GM21381 (cell line): ENCODE measurements around the gene PDGFRB.

ENCODE experiments used
- ATAC-seq: cut with Tn5 transposase; IDR thresholded peaks from one replicate; pipeline ENCODE4 v1.9.1; 2021; ENCODE audit warnings: mild to moderate bottlenecking, moderate library complexity; ENCODE audit not compliant: unreplicated experiment

PDGFRB gene

GRCh38 chr5:150069672-150070627 is 85.7 kb downstream of the PDGFRB start:
- ATAC-seq, result no peak

- ATAC-seq, result no peak
Measured at GRCh38 chr5:150068961-150069645, 86.5 kb downstream of the PDGFRB start.

GRCh38 chr5:150068472-150068871 is 87.2 kb downstream of the PDGFRB start:
- ATAC-seq, result no peak

- no peak for ATAC-seq
Measured at GRCh38 chr5:150068071-150068470, 87.6 kb downstream of the PDGFRB start.

DNA sequence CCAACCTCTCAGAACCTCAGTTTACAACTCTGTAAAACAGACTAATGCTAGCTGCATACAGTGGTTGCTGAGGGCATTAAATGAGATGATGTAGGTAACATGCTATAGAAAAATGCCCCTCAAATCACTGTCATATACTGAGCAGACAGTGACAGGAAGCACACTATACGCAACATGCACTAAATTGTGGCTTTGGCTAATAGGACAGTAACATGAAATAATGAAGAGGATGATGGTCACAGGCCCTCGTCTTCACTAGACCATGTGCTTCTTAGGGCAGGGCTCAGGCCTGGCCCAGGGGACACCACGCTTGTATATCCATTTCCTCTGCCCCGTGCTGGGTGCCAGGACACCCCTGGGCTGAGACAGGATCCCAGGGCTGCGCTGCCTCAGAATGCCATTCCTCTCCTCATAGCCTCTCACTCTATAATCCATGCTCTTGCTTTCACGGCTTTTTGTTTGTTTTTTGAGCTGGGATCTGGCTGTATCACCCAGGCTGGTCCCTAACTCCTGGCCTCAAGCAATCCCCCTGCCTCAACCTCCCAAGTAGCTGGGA is 88.2 kb downstream of the PDGFRB start:
- no peak for ATAC-seq

- ATAC-seq, result no peak
Measured at GRCh38 chr5:150066901-150067396, 88.7 kb downstream of the PDGFRB start.

DNA sequence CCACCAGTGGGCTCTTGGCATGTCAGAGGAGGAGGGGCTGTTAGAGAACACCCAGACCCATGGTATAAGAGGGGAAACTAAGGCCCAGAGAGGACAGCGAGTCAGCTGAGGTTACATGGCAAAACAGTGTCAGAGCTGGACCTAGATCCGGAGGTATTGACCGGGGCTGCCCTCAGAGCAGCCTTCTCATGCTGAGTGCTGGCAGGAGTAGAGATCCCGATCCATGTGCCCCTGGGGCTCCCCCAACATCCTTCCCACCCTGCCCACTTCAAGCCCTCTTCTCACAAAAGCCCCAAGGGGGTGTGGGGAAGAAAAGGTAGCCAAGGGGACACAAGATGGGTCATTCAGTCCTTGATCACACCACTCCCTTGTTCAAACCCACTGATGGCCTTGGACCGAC is 89.2 kb downstream of the PDGFRB start:
- no peak for ATAC-seq

DNA sequence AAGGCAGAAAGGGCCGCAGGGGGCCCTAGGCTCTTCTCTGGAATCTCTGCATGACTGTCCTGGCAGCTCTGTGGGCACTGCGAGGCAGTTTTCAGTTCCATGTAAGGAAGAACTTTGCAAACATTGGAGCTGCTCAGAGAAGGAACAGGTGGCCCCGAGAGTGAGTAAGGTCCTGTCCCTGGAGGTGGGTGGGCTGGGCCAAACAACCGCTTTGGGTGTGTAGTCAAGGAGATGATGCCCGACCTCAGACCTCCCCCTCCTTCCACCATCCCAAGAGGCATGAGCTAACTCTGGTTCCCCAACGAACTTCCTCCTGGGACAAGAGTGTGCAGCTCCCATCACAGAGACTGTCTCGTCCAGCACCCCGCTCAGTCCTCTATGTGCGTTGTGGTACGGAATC is 89.8 kb downstream of the PDGFRB start:
- no peak for ATAC-seq

GRCh38 chr5:150065346-150065745 is 90.3 kb downstream of the PDGFRB start:
- no peak for ATAC-seq

GRCh38 chr5:150064681-150065220 is 90.9 kb downstream of the PDGFRB start:
- no peak for ATAC-seq
